ENCODE results near the gene NYNRIN.
"Not testable (repeated sequence)": the region's sequence is repeated elsewhere in the genome, so short reads cannot be mapped to it uniquely, and the experiment has no call there.

Gene NYNRIN

DNA sequence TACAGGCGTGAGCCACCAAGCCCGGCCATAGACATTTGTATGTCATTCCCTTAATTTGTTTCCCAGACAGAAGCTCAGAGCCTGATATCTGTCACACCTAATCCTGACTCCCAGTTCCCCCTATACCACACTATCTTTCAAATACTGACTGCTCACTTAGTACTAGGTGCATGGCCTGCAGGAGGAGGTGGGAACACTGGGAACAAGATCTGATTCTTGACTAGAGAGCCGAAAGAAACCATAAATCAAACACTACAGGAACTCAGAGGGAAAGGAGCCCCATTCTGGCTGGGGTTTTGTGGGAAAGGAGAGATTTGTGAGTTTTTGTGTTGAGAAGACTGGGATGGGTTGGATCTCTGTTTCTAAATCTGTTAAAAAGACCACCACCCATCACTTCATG lies 35.9 kb downstream of the NYNRIN start:
- no peak for DNase-seq

DNA sequence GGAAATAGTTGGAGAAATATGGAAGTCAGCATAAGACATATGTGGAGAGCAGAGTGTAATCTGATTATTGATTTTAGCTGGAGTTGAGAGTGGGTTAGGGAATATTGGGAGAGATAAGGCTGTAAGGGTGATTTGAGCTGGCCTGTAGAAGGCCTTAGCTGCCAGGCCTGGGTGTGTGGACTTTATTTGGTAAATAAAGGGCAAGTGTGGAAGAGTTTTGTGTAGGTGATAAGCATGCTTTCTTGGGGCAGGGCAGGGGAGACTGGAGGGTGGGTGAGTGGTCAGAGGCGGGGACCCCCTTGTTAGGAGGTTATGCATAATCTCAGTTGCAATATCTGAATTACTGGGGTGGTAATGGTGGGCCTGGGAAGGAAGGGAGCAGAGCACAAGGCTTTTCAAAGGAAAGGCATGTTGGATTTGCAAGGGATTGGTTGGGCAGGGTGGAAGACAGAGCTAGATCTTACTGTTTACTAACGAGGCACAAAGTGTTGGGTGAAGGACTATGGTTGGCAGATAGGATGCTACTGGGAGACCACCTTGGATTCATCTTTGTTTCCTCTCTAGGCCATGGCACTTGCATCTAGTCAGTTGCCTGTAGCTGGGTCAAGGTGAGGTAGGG lies 36.5 kb downstream of the NYNRIN start:
- DNase-seq, result no peak

DNA sequence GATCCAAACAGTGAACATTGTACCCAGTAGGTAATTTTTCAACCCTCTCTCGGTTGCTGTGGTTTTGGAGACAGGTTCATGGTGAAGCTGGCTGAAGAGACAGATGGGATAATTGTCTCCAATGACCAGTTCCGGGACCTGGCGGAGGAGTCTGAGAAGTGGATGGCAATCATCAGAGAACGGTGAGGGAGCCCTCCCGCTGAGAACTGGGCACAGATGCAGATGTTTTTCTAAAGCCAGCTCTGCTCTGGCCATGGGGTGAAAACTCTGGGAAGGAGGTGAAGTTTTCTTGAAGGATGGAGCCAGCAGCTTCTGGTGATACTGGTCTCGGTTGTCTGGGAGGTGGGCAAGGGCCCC lies 37.2 kb downstream of the NYNRIN start:
- no peak for DNase-seq

DNA sequence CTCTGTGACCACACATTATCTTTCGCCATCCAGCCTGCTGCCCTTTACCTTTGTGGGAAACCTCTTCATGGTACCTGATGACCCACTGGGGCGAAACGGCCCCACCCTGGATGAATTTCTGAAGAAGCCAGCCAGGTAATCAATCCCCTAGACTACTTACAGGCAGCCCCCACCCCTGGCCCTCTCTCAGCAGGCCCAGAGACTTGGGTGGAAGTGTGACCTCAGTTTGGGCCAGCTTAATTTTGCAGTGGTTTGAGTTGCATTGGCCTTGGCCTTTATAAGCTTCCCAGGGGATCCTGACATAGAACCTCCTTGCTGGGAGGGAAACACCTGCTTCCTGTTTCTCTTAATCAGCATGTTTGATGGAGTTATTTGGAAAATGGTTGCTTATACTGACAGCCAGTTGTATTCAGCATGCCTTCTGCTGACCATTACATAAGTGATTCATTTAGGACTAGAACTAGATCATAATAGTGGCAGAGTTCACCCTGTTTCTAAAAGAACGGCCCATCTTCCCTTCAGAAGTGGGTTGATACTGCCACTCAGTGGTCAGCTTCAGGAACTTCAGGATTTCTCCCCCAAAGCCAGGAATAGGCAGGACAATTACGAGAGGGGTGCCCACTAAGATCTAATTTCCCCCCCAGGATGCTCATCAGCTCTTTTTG lies 37.7 kb downstream of the NYNRIN start:
- peak; percentile 56 for DNase-seq

DNA sequence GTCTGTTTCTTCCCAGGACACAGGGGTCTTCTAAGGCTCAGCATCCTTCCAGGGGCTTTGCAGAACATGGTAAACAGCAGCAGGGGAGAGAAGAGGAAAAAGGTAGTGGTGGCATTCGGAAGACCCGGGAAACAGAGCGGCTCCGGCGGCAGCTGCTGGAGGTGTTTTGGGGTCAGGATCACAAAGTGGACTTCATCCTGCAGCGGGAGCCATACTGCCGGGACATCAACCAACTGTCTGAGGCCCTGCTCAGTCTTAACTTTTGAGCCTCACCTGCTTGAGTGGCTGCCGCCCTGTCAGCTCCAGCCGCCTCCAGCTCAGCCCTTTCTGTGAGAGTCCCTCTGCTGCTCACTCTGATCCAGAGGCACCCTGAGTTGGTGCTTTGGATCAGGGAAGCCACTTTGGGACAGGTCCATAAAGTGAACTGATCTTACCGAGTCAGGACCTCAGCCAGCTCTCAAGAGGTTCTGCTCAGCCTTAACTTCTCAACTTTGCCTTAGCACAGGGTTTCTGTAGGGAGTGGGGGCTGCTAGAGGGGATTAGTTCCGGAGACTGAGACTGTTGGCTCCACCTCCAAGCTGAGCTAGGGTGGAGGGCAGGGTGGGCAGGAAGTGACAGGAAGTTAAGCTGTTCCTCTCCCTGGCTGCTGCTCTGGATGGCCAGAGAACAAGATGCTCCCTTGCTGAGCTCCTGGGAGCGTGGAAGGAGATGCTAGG lies 38.4 kb downstream of the NYNRIN start:
- DNase-seq, result no peak

DNA sequence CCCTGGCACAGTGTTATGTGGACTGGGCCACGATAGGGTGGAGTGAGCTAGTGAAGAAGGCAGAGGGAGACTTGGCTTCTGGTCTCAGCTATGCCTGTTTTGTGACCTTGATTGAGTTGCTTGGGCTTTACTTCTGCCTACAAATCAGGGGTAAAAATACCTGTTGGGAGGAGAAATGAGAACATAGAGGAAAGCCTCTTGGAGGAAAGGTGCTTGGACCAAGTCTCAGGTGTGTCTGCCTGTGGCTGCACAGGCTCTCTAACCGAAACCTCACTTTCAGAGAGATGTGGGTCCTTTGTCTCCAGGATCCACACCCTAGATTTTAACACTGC lies 38.9 kb downstream of the NYNRIN start:
- no peak for DNase-seq

DNA sequence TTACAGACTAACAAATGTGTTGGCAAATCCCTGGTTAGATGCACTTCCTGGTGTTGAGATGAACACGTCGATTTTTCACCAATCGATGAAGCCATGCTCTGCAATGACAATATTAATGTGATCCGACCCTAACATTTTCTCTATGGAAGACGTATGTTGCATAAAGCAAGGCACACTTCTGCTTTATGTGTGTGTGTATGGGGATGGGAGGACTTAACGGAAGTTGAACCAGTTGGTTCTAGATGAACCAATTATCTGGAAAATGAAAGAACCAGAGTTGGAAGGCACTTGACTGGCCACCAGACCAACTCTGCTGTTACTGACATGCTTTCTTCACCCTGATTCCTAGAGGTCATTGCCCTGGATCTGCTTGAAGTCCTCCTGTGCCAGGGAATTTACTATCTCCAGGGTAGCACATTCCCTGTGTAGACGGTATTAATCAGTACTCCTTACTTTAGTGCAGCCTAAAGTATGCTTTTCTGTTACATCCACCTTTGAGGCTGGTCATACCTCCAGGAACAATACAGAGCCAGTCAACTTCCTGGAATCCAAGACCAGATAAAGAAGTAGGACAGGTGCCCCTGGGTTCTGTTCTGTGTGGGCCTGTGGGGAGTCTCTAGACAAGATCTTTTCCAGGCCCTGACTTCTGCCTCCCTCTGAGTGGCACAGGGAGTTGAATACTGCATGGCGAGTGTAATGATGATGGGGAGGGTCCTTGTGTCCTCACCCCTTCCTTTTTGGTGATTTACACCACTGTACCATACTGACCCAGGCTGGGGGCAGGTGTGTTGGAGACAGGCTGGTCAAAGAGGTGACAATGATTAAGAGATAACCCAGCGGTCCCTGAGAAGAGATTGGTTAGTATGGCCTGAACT lies 39.7 kb downstream of the NYNRIN start:
- no peak for DNase-seq

DNA sequence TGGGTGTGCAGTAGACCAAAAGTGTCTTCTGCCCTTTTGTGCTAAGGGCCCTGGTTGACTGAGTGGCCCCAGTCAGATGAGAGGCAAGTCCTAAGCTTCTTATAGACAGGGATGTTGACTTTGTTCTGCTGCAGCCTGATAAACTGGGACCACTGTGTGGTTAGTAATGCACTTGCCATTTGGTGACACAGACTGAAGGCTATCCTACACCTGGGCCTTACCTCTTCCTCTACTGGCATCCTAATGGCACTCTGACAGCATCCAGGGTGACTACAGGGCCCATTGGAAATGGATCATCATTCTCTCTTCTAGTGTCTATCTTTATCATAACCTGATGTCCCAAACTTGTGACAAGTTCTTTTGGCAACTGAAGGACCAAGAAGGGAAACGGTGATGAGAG lies 40.5 kb downstream of the NYNRIN start:
- DNase-seq, result no peak

DNA sequence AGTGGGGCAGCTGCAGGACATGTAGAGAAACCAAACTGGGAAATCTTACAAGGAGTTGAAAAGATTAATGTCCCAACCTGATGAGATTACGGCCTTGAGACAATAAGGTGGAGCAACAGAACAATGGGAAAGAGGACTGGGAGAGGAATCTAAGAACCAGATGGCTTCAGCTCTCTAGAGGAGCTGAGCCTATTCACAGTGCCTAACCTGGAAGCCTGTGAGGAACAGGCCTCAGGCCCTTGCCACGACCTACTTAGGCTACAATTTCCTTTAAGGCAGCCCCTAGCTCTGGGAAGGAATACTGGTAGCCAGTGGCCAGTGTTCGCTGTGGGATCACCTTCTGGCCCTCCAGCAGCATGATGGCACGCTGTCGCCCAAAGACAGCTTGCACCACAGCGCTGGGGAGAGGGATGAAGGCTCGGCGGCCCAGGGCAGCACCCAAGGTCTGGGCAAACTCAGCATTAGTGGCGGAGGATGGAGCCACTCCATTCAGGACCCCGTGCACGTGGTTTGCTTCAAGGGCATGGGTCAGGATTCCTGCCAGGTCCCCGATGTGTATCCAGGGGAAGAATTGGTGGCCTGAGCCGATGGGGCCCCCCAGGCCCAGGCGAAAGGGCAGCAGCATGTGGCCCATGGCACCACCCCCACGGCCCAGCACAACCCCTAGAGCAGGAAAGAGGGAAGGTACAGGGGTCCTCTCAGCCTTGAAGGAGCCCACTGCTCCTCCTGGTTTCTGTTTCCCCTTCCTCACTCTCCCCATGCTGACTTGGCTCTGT lies 41.2 kb downstream of the NYNRIN start:
- peak; percentile 39 for DNase-seq

DNA sequence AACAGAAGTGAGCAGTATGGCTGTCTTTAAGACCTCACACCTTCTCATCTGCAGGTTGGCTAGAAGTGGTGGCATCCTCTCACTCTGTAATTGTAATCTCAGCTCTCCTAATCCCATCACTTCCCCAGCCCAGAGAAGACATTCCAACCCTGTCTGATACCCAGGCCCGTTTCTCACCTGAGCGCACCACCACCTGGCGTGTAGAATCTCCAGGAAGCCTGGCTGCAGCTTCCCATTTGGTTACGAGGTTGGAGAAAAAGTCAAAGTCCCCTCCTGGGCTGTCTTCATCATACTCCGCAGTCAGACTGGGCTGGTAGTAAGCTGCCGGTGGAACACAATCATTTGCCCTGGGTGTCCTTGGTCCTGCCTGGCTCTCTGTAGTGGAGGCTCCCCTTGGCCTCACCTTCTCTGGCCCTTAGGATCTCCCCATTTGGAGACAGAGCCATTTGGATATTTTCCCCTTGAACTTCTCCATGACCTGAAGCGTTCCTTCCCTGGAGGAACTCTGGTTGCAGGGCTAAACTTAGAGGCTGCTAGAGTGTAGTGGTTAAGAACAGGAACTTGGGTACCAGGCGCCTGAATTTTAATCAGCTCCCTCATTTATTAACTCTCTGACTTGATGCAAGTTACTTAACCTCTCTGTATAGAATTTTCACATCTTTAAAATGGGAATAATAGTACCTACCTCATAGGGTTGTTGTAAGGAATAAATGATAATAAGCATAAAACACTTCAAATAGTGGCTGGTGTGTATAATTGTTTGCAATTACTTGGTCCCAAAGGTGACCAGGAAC lies 42.0 kb downstream of the NYNRIN start:
- no peak for DNase-seq

DNA sequence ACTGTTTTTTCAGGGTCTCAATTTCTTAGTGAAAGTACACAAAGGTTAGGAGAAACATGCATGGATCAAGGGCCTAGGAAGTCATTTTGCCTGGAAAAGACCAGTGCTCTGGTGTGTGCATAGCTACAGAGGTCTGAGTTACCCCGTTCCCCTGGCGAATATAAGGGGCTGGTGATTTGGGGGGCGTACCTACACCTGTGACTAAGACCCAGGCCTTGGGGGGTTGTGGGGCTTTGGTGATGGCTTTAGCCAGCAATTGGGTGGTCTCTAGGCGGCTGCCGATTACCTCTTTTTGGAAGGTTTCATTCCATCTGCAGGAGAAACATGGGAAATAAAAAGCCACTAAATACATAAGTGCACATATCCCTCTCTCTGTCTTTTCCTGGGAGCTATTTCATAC lies 42.7 kb downstream of the NYNRIN start:
- no peak for DNase-seq

DNA sequence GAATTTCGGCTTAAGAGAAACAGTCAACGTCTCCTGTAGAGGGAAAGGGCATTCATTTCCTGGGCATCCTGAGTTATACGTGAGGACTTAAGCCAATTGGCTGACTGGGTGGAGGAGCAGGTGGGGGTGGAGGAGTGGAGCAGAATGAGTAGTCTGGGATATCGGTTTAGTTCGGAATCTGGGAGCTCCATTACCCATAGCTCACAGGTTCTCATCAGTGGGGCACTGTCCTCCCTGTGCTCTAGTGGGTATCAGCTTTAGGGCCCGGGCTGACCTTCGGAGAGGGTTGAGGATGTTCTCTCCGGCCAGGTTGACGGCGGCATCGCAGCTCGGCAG lies 43.1 kb downstream of the NYNRIN start:
- DNase-seq, result no peak

DNA sequence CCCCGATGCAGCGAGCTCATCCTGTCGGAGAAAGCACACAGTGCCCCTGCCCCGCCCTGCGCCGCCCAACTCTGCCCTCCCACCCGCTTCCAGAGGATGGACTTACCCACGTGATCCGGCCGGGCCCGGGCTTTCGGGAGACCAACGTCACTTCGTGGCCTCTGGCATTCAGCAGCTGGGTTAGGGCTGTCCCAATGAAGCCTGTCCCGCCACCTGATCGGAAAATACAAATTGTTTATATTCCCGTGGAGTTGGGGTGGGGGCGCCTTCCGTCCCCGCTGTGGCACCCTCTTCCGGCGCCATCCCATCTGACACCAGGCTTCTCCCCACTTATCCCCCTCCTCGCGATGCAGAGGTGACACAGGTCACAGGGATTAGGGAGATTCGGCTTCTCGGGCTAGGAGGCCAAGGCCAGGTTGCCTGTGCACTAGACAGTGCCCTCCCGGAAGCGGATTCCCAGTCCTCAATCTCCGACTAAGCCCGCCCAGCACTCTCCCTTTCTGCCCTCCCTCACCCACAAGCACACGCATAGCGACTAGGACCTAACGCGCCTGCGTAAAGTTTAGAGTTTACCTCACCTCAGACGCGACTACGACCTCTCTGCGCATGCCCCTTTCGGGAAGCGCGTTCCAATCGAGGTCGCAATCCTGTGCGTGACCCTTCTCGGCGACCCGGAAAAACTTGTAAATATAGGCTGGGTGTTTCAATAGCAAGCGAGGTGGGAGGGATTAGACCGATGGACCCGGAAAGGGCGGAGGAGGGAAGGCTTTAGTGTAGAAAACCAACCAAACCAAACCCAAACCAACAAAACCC lies 43.6 kb downstream of the NYNRIN start, which contains the start of gene SDR39U1:
Gene SDR39U1 (minus strand): TSS at position 537 of the 813 bp plus-strand sequence. CDS start 7 bp downstream, at position 530.
- DNase-seq, result peak; percentile 99

DNA sequence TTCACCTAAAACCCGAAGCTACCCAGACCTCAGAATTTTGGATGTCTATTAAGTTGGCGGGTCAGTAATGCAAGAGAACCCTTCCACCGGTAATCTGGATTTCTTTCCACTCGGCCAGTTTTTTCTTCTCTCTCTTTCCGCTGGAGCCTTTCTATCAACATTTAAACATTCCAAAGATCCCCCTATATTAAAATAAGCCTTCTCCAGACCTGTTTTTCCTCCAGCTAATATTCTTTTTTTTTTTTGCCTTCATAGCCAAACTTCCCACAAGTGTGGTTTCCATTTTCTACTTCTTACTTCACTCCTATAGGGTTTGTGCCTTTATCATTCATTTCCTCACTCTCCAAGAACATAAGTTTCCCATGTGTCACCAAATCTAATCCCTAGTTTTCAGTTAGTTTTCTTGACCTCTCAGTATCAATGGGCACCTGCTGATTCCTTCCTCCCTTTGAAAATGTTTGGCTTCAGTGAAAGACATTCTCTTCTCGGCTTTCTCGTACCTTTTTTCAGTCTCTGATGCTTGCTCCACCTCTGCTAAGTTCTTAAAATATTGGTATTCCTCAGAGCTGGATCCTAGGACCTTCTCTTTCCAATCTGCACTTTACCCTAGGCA lies 44.4 kb downstream of the NYNRIN start:
- DNase-seq, result no peak

DNA sequence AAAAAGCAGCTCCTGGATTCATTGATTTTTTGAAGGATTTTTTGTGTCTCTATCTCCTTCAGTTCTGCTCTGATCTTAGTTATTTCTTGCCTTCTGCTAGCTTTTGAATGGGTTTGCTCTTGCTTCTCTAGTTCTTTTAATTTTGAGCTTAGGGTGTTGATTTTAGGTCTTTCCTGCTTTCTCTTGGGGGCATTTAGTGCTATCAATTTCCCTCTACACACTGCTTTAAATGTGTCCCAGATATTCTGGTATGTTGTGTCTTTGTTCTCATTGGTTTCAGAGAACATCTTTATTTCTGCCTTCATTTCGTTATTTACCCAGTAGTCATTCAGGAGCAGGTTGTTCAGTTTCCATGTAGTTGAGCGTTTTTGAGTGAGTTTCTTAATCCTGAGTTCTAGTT lies 52.0 kb downstream of the NYNRIN start:
- not testable (repeated sequence) for DNase-seq

DNA sequence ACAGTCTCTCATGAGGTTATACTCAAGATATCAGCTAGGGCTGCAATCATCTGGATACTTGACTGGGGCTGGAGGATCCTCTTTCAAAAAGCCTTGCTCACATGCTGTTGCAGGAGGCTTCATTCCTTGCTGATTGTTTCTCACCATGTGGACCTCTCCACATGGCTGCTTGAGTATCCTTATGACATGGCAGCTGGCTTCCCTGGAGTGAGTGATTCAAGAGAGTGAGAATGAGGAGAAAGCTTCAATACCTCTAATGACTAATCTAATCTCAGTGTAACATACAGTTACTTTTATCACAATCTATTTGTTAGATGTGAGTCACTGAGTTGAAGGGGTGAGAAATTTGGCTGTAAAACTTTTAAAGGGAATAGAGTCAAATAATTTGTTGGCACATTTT lies 58.2 kb downstream of the NYNRIN start:
- DNase-seq, result no peak

DNA sequence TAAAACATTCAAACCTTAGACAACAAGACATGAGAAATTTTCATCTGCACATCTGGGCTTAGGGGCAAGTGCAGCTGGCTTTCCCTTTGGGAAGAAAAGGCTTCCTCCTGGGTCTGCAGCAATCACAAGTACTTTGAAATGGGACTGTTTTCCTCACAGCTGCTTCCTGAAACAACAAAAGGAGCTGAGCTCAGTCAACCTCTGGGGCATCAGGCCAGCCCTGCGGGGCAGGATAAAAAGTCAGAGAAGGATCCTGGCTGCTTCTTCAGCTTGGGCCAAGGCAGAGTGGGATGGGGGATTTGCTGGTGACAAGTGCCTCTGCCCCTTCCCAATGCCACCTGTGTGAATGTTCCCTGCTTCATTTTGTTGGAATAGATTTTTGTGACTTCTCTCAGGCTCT lies 59.9 kb downstream of the NYNRIN start:
- DNase-seq, result no peak

DNA sequence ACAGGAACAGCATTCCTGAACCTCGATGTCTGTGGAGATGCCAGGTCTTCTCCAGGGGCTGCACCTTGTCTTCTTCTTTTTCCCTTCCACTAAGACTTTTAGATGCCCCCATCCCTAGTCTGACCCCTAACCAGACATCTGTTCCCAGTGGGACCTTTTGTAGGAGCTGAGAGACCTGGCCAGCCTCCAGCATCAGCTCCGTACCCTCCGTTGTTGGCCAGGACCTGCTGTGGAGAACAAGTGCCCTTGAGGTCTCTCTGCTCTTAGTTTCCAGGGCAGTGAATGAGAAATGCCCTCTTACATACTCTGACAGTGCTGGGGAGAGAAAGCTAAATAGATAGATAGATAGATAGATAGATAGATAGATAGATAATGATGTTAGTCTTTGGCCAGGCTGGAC lies 60.5 kb downstream of the NYNRIN start:
- DNase-seq, result no peak

DNA sequence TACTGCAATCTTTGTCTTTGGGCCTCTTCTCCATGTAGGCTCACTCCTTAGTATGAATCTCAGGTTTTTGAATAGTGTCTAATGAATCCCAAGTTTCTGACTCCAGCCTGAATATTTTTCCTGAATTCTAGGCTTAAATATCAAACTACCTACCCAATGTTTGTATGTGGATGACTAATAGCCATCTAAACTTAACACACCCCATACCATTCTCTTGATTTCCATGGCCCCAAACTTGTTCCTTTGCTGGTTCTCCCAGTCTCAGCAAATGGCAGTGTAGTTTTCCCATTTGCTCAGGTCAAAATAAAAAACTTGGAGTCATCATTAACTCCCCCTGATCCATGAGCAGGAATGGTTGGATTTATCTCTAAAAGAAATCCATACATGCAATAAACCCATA lies 62.5 kb downstream of the NYNRIN start:
- no peak for DNase-seq

Data from femur (tissue), 1 donor.